Vagina (tissue), 2 donors: ENCODE data around the gene KCNG1. TPM values are rescaled to one million over a fixed set of nuclear protein-coding genes. Genes with fewer than 3 reads are reported as not detected.

Source experiments
- DNase-seq, 2 donors: peaks; one replicate each; pipeline ENCODE4 v3.0.0-alpha.2; 2017; ENCODE audit errors: extremely low spot score in 2 of 2
- H3K27ac ChIP-seq: fragments of 200-600 bp; sonication (generic); one replicate; pipeline ENCODE4 v1.5.1; 2019
- H3K27me3 ChIP-seq: fragments of 200-600 bp; sonication (generic); one replicate; pipeline ENCODE4 v1.5.1; 2019
- H3K36me3 ChIP-seq, 2 donors: fragments of 200-600 bp; sonication (generic); one replicate each; pipeline ENCODE4 v1.5.1; 2017 to 2019
- H3K4me1 ChIP-seq: fragments of 200-600 bp; sonication (generic); one replicate; pipeline ENCODE4 v1.5.1; 2019
- H3K4me3 ChIP-seq, 2 donors: fragments of 200-600 bp; sonication (generic); 1 replicate in 1 of 2; 2 replicates in 1 of 2; pipeline ENCODE4 v1.5.1; 2016 to 2019
- H3K9me3 ChIP-seq: fragments of 200-600 bp; sonication (generic); one replicate; pipeline ENCODE4 v1.5.1; 2019
- CTCF ChIP-seq, 3 experiments: fragments of 450-650 bp in 2 of 3; fragments of 200-600 bp in 1 of 3; sonication (generic) in 1 of 3; IDR thresholded peaks; one replicate each; pipeline ENCODE4 v1.5.1; 2017 to 2019; ENCODE audit warnings: antibody characterized with exemption in 3 of 3, mild to moderate bottlenecking in 2 of 3, moderate library complexity in 2 of 3
- POLR2A ChIP-seq, 2 donors: fragments of 450-650 bp; IDR thresholded peaks; one replicate each; pipeline ENCODE4 v1.6.1; 2017; ENCODE audit warnings: antibody characterized with exemption in 2 of 2, mild to moderate bottlenecking in 2 of 2, moderate library complexity in 2 of 2
- POLR2AphosphoS5 ChIP-seq, 2 donors: sonication (generic); formaldehyde crosslinking; IDR thresholded peaks; one replicate each; pipeline ENCODE4 v1.9.0; 2017; ENCODE audit warnings: antibody characterized with exemption in 2 of 2, mild to moderate bottlenecking in 2 of 2, low read depth in 1 of 2; ENCODE audit not compliant: insufficient read depth in 1 of 2
- intact Hi-C: fragments of 100-400 bp; cut with DNase I; formaldehyde crosslinking; loops from one replicate; pipeline ENCODE4 v1.15.1; 2023
- total RNA-seq: library from RNA; depleted of rRNA; stranded (reverse); fragments of >200 nt; gene quantifications from one replicate; pipeline ENCODE4 v1.2.3, GENCODE V29; 2016

KCNG1 gene
- total RNA-seq, 1 donor from 2014 or later, result 7.9 TPM

- TF ChIP-seq POLR2A (IDR thresholded peaks at IDR 0.05), result no peak
- no peak for TF ChIP-seq POLR2AphosphoS5 (IDR thresholded peaks at IDR 0.05; ENCODE audit: insufficient read depth in 1 of 2, low read depth in 1 of 2)
- TF ChIP-seq CTCF (IDR thresholded peaks at IDR 0.05), result no peak
- intact Hi-C loops, result no loop called here
- H3K9me3 ChIP-seq, result no peaks in the 10 kb centered on the region
- no peak for DNase-seq
- no peak overlapping the region for H3K27ac ChIP-seq
- no peaks in the 10 kb centered on the region for H3K36me3 ChIP-seq
- H3K4me1 ChIP-seq, result no peaks in the 10 kb centered on the region
- no peak overlapping the region for H3K4me3 ChIP-seq
- H3K27me3 ChIP-seq, result no peaks in the 10 kb centered on the region
These were observed 39.2 kb upstream of the KCNG1 start for GRCh38 chr20:51062065-51062464.

GRCh38 chr20:51061418-51062045 is 38.6 kb upstream of the KCNG1 start:
- no peak overlapping the region for H3K4me3 ChIP-seq
- TF ChIP-seq CTCF (IDR thresholded peaks at IDR 0.05) (no peak), POLR2A (IDR thresholded peaks at IDR 0.05) (no peak), POLR2AphosphoS5 (IDR thresholded peaks at IDR 0.05; ENCODE audit: insufficient read depth in 1 of 2, low read depth in 1 of 2) (no peak)
- H3K27me3 ChIP-seq, result no peaks in the 10 kb centered on the region
- no peak overlapping the region for H3K27ac ChIP-seq
- DNase-seq, result no peak
- H3K36me3 ChIP-seq, result no peaks in the 10 kb centered on the region
- H3K9me3 ChIP-seq, result no peaks in the 10 kb centered on the region
- intact Hi-C loops, result no loop called here
- H3K4me1 ChIP-seq, result no peaks in the 10 kb centered on the region

GRCh38 chr20:51060301-51060700 is 37.4 kb upstream of the KCNG1 start:
- H3K27ac ChIP-seq, result no peak overlapping the region
- TF ChIP-seq POLR2AphosphoS5 (IDR thresholded peaks at IDR 0.05; ENCODE audit: insufficient read depth in 1 of 2, low read depth in 1 of 2) (no peak), POLR2A (IDR thresholded peaks at IDR 0.05) (no peak)
- intact Hi-C loops, result no loop called here
- no peak overlapping the region for H3K4me3 ChIP-seq
- no peaks in the 10 kb centered on the region for H3K36me3 ChIP-seq
- DNase-seq, result no peak
- H3K4me1 ChIP-seq, result no peaks in the 10 kb centered on the region
- no peaks in the 10 kb centered on the region for H3K9me3 ChIP-seq
- no peaks in the 10 kb centered on the region for H3K27me3 ChIP-seq

GRCh38 chr20:51059862-51060261 is 37.0 kb upstream of the KCNG1 start:
- intact Hi-C loops, result no loop called here
- no peak for DNase-seq
- Histone ChIP-seq H3K4me3 (no peak overlapping the region), H3K36me3 (no peaks in the 10 kb centered on the region), H3K27me3 (no peaks in the 10 kb centered on the region), H3K9me3 (no peaks in the 10 kb centered on the region), H3K4me1 (no peaks in the 10 kb centered on the region), H3K27ac (no peak overlapping the region)
- no peak for TF ChIP-seq POLR2A (IDR thresholded peaks at IDR 0.05)
- no peak for TF ChIP-seq POLR2AphosphoS5 (IDR thresholded peaks at IDR 0.05; ENCODE audit: insufficient read depth in 1 of 2, low read depth in 1 of 2)
- no peak for TF ChIP-seq CTCF (IDR thresholded peaks at IDR 0.05)

GRCh38 chr20:51058017-51058416 is 35.1 kb upstream of the KCNG1 start:
- intact Hi-C loops, result no loop called here
- H3K36me3 ChIP-seq, result no peaks in the 10 kb centered on the region
- DNase-seq, result no peak
- H3K9me3 ChIP-seq, result no peaks in the 10 kb centered on the region
- TF ChIP-seq CTCF (IDR thresholded peaks at IDR 0.05) (no peak), POLR2A (IDR thresholded peaks at IDR 0.05) (no peak), POLR2AphosphoS5 (IDR thresholded peaks at IDR 0.05; ENCODE audit: insufficient read depth in 1 of 2, low read depth in 1 of 2) (no peak)
- no peak overlapping the region for H3K4me3 ChIP-seq
- H3K27me3 ChIP-seq, result no peaks in the 10 kb centered on the region
- no peak overlapping the region for H3K27ac ChIP-seq
- no peaks in the 10 kb centered on the region for H3K4me1 ChIP-seq
